ENCODE data around the gene HEXB. TPM values are rescaled to one million over a fixed set of nuclear protein-coding genes. Genes with fewer than 3 reads are reported as not detected.

Gene HEXB
- total RNA-seq, 3 donors from 2014 or later: 123 to 218 (median 145) TPM

DNA sequence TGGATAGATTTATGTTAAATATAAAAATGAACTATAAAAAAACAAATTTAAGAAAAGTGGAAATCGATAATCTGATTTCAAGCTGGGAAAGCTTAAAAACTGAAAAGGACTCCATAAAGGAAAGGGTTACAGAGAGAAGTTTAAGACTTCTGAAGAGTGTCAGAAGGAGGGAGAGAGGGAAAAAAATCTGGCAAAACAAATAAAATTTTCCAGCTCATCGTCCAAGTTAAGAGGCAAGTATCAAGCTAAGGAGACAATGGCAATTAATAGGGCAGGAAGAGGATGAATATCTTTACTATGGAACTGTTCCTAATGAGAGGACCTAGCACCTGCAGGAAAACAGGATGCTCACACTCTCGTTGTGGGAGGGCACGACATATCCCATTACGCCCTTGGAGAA, 20.5 kb upstream of the HEXB start:
- Histone ChIP-seq H3K4me1 (no peaks in the 10 kb centered on the region), H3K4me3 (no peak overlapping the region), H3K36me3 (no peaks in the 10 kb centered on the region), H3K27me3 (no peaks in the 10 kb centered on the region), H3K9me3 (no peaks in the 10 kb centered on the region), H3K27ac (no peak overlapping the region)
- DNase-seq (ENCODE audit: low spot score in 2 of 2): no peak
- intact Hi-C loops (cut with DNase I; ENCODE audit: low total_unique reads): no loop called here
- no peak for TF ChIP-seq CTCF (IDR thresholded peaks at IDR 0.05)
- no peak for TF ChIP-seq POLR2AphosphoS5 (IDR thresholded peaks at IDR 0.05)
- no peak for TF ChIP-seq POLR2A (IDR thresholded peaks at IDR 0.05)

GRCh38 chr5:74665273-74665672, 19.8 kb upstream of the HEXB start:
- no peaks in the 10 kb centered on the region for H3K36me3 ChIP-seq
- no peak for TF ChIP-seq POLR2AphosphoS5 (IDR thresholded peaks at IDR 0.05)
- no peak for TF ChIP-seq CTCF (IDR thresholded peaks at IDR 0.05)
- no peak for TF ChIP-seq POLR2A (IDR thresholded peaks at IDR 0.05)
- no peak overlapping the region for H3K4me3 ChIP-seq
- no peaks in the 10 kb centered on the region for H3K27me3 ChIP-seq
- intact Hi-C loops (cut with DNase I; ENCODE audit: low total_unique reads): no loop called here
- no peaks in the 10 kb centered on the region for H3K9me3 ChIP-seq
- no peaks in the 10 kb centered on the region for H3K4me1 ChIP-seq
- H3K27ac ChIP-seq: no peak overlapping the region
- DNase-seq (ENCODE audit: low spot score in 2 of 2): no peak

GRCh38 chr5:74665816-74666215, 19.2 kb upstream of the HEXB start:
- TF ChIP-seq CTCF (IDR thresholded peaks at IDR 0.05): no peak
- TF ChIP-seq POLR2A (IDR thresholded peaks at IDR 0.05): no peak
- TF ChIP-seq POLR2AphosphoS5 (IDR thresholded peaks at IDR 0.05): no peak
- Histone ChIP-seq H3K27ac (no peak overlapping the region), H3K27me3 (no peaks in the 10 kb centered on the region), H3K4me1 (no peaks in the 10 kb centered on the region), H3K4me3 (no peak overlapping the region), H3K36me3 (no peaks in the 10 kb centered on the region), H3K9me3 (no peaks in the 10 kb centered on the region)
- no peak for DNase-seq (ENCODE audit: low spot score in 2 of 2)
- intact Hi-C loops (cut with DNase I; ENCODE audit: low total_unique reads): no loop called here

DNA sequence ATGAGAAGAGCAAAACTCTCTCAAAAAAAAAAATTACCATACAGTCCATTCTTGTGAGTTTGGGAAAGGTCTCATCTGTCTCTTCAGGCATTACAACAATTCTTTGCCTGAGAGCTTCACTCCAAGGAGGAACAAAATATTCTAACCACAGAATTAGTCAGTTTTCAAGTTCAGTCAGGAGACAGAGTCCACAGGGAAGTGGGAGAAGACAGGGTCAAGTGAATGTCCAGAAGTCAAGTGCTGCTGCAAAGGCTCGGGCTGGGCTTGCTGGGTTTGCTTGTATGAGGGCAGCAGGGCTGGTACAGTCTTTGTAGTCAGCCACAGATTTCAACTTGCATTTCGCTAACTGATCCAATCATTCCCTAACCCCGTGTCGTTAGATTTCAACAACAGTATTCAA, 17.6 kb upstream of the HEXB start:
- H3K27me3 ChIP-seq: no peaks in the 10 kb centered on the region
- TF ChIP-seq CTCF (IDR thresholded peaks at IDR 0.05) (no peak), POLR2A (IDR thresholded peaks at IDR 0.05) (no peak), POLR2AphosphoS5 (IDR thresholded peaks at IDR 0.05) (no peak)
- H3K4me3 ChIP-seq: no peak overlapping the region
- no peak for DNase-seq (ENCODE audit: low spot score in 2 of 2)
- no peaks in the 10 kb centered on the region for H3K9me3 ChIP-seq
- intact Hi-C loops (cut with DNase I; ENCODE audit: low total_unique reads): no loop called here
- no peaks in the 10 kb centered on the region for H3K36me3 ChIP-seq
- peaks cover 0 to under 1% of the 10 kb centered on the region in 2 donors for H3K4me1 ChIP-seq
- H3K27ac ChIP-seq: no peak overlapping the region

GRCh38 chr5:74669821-74670220, 15.2 kb upstream of the HEXB start:
- intact Hi-C loops (cut with DNase I; ENCODE audit: low total_unique reads): no loop called here

More at GRCh38 chr5:74669821-74670220, 15.2 kb upstream of the HEXB start:
- no peak for DNase-seq (ENCODE audit: low spot score in 2 of 2)
- no peaks in the 10 kb centered on the region for H3K9me3 ChIP-seq
- TF ChIP-seq POLR2A (IDR thresholded peaks at IDR 0.05) (no peak), CTCF (IDR thresholded peaks at IDR 0.05) (no peak), POLR2AphosphoS5 (IDR thresholded peaks at IDR 0.05) (no peak)
- H3K27me3 ChIP-seq: no peaks in the 10 kb centered on the region
- no peaks in the 10 kb centered on the region for H3K36me3 ChIP-seq
- H3K27ac ChIP-seq: no peak overlapping the region
- H3K4me1 ChIP-seq: peaks cover 0 to 10% of the 10 kb centered on the region in 2 donors
- no peak overlapping the region for H3K4me3 ChIP-seq
